Liver (tissue), 9 donors: ENCODE results near the gene TTC7B. TPM values are rescaled to one million over a fixed set of nuclear protein-coding genes. Genes with fewer than 3 reads are reported as not detected.

ENCODE experiments used
- DNase-seq: peaks from one replicate; pipeline ENCODE4 v3.0.0-alpha.2; 2017; ENCODE audit warnings: low spot score
- H3K27ac ChIP-seq, 2 donors: one replicate each; pipeline ENCODE4 v1.7.0; 2013; ENCODE audit warnings: inconsistent platforms in 2 of 2, low read length in 2 of 2, control low read depth in 1 of 2, low read depth in 1 of 2, mild to moderate bottlenecking in 1 of 2
- H3K27me3 ChIP-seq, 4 donors: one replicate each; pipeline versions ENCODE4 v1.6.1 to v1.7.0; 2013; ENCODE audit warnings: low read length in 3 of 4, inconsistent platforms in 1 of 4, mild to moderate bottlenecking in 1 of 4, moderate library complexity in 1 of 4; ENCODE audit not compliant: control insufficient read depth in 4 of 4, insufficient read depth in 4 of 4
- H3K36me3 ChIP-seq, 4 donors: one replicate each; pipeline versions ENCODE4 v1.6.1 to v1.7.0; 2013; ENCODE audit warnings: low read length in 3 of 4, mild to moderate bottlenecking in 3 of 4, low read depth in 1 of 4, moderate library complexity in 1 of 4; ENCODE audit not compliant: control insufficient read depth in 4 of 4, insufficient read depth in 3 of 4
- H3K4me1 ChIP-seq, 4 donors: one replicate each; pipeline versions ENCODE4 v1.6.1 to v1.7.0; 2013; ENCODE audit warnings: low read length in 3 of 4, mild to moderate bottlenecking in 3 of 4, moderate library complexity in 1 of 4; ENCODE audit not compliant: control insufficient read depth in 4 of 4, insufficient read depth in 4 of 4
- H3K4me3 ChIP-seq, 3 donors: one replicate each; pipeline versions ENCODE4 v1.6.1 to v1.7.0; 2013; ENCODE audit warnings: low read length in 3 of 3, control low read depth in 1 of 3, low read depth in 1 of 3, mild to moderate bottlenecking in 1 of 3
- H3K9ac ChIP-seq, 2 donors: one replicate each; pipeline ENCODE4 v1.7.0; 2013; ENCODE audit warnings: low read length in 2 of 2, mild to moderate bottlenecking in 2 of 2, moderate library complexity in 2 of 2, control low read depth in 1 of 2, low read depth in 1 of 2
- H3K9me3 ChIP-seq, 4 donors: one replicate each; pipeline versions ENCODE4 v1.6.1 to v1.7.0; 2013; ENCODE audit warnings: low read length in 3 of 4; ENCODE audit not compliant: control insufficient read depth in 4 of 4
- EGR1 ChIP-seq, 2 donors: IDR thresholded peaks; 2 replicates each; pipeline ENCODE4 v1.6.1; 2016 to 2018; ENCODE audit warnings: antibody characterized with exemption in 2 of 2, low read depth in 2 of 2
- FOXA1 ChIP-seq: IDR thresholded peaks from 2 replicates; pipeline ENCODE4 v1.6.1; 2016; ENCODE audit warnings: antibody characterized with exemption
- FOXA2 ChIP-seq: IDR thresholded peaks from 2 replicates; pipeline ENCODE4 v1.6.1; 2016; ENCODE audit warnings: antibody characterized with exemption
- GABPA ChIP-seq, 2 donors: IDR thresholded peaks in 1 of 2; conservative IDR thresholded peaks in 1 of 2; 2 replicates each; pipeline ENCODE4 v1.6.1; 2016; ENCODE audit warnings: antibody characterized with exemption in 2 of 2, mild to moderate bottlenecking in 1 of 2, moderate library complexity in 1 of 2
- HNF4A ChIP-seq, 2 donors: conservative IDR thresholded peaks; 2 replicates each; pipeline ENCODE4 v1.6.1; 2016; ENCODE audit warnings: antibody characterized with exemption in 2 of 2, mild to moderate bottlenecking in 2 of 2
- HNF4G ChIP-seq: IDR thresholded peaks from 2 replicates; pipeline ENCODE4 v1.6.1; 2016; ENCODE audit warnings: antibody characterized with exemption
- JUND ChIP-seq, 2 donors: IDR thresholded peaks; 2 replicates each; pipeline ENCODE4 v1.6.1; 2016; ENCODE audit warnings: antibody characterized with exemption in 2 of 2
- RAD21 ChIP-seq, 2 donors: IDR thresholded peaks; 2 replicates each; pipeline ENCODE4 v1.6.1; 2016; ENCODE audit warnings: antibody characterized with exemption in 2 of 2, mild to moderate bottlenecking in 2 of 2
- RXRA ChIP-seq, 2 donors: IDR thresholded peaks; 2 replicates each; pipeline ENCODE4 v1.6.1; 2017 to 2018; ENCODE audit warnings: antibody characterized with exemption in 2 of 2, mild to moderate bottlenecking in 1 of 2
- SP1 ChIP-seq: IDR thresholded peaks from 2 replicates; pipeline ENCODE4 v1.6.1; 2018; ENCODE audit warnings: antibody characterized with exemption, mild to moderate bottlenecking
- TAF1 ChIP-seq: conservative IDR thresholded peaks from 2 replicates; pipeline ENCODE4 v1.6.1; 2016; ENCODE audit warnings: antibody characterized with exemption, mild to moderate bottlenecking
- YY1 ChIP-seq: IDR thresholded peaks from 2 replicates; pipeline ENCODE4 v1.6.1; 2016; ENCODE audit warnings: antibody characterized with exemption, mild to moderate bottlenecking
- WGBS: extraction: QIAGEN DNeasy Blood & Tissue Kit; methylation state at CpG from one replicate; pipeline ENCODE4 v1.1.7; 2013; 5-methylcytosine and 5-hydroxymethylcytosine counted together
- polyA plus RNA-seq, 2 donors: library from polyadenylated mRNA; stranded (reverse) in 1 of 2; unstranded in 1 of 2; fragments of 200-250 nt in 1 of 2; fragments of >200 nt in 1 of 2; fragmentation: Nextera tagmentation in 1 of 2; extraction: Ambion mirVana in 1 of 2; gene quantifications; one replicate each; pipeline versions ENCODE4 v1.2.1 to v1.2.3, GENCODE V29; 2013 to 2015
- total RNA-seq, 2 donors: library from RNA; depleted of rRNA; stranded (reverse); fragments of >200 nt; gene quantifications; one replicate each; pipeline ENCODE4 v1.2.3, GENCODE V29; 2014
- TF ChIP-seq, protein P1 (sequence below): IDR thresholded peaks from 2 replicates; pipeline ENCODE4 v1.6.1; 2016; ENCODE audit warnings: antibody characterized with exemption
- TF ChIP-seq, protein P2 (sequence below): IDR thresholded peaks from 2 replicates; pipeline ENCODE4 v1.6.1; 2016; ENCODE audit warnings: antibody characterized with exemption
- TF ChIP-seq, protein P3 (sequence below): IDR thresholded peaks from 2 replicates; pipeline ENCODE4 v1.6.1; 2016; ENCODE audit warnings: antibody characterized with exemption
- TF ChIP-seq, protein P4 (sequence below): fragments of 150-350 bp; IDR thresholded peaks from 2 replicates; pipeline ENCODE4 v1.5.1; 2017; ENCODE audit warnings: improper control_type of control experiment, low read depth, low read length; ENCODE audit not compliant: missing input control
- TF ChIP-seq, protein P5 (sequence below): IDR thresholded peaks from 2 replicates; pipeline ENCODE4 v1.6.1; 2016; ENCODE audit warnings: antibody characterized with exemption, mild to moderate bottlenecking
- donor health status: healthy.
- donor health status: healthy.
- donor health status: healthy.
- donor health status: healthy.
- donor health status: healthy.

TTC7B gene
- total and polyA plus RNA-seq, 4 donors: 9.1 to 31.0 (median 12.5) TPM

DNA sequence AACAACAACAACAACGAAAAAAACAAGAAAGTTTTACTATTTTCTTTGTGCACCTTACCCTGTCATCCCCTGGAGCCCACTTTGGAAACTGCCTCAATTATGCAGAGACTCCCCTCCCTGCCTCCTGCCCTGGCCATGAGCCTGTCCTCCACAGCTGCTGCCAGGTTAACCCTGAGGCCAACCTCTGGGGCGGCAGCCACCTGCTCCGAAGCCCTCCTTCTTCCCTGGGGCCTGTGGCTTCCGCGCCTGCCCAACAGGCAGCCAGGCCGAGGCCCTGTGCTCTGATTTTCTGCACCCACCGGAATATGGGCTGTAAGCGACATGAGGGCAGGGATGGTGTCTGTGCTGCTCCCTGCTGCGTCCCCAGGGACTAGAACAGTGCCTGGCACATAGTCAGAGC, 236.4 kb downstream of the TTC7B start:
- Histone ChIP-seq H3K9me3 (no peaks in the 10 kb centered on the region), H3K27ac (no peak overlapping the region), H3K4me1 (no peaks in the 10 kb centered on the region), H3K36me3 (peaks cover 2 to 20% (median 9%) of the 10 kb centered on the region in 4 donors), H3K4me3 (no peak overlapping the region), H3K9ac (no peak overlapping the region), H3K27me3 (no peaks in the 10 kb centered on the region)
- TF ChIP-seq RAD21 (IDR thresholded peaks at IDR 0.05): no peak
- TF ChIP-seq TAF1: no peak
- TF ChIP-seq, protein P1, sequence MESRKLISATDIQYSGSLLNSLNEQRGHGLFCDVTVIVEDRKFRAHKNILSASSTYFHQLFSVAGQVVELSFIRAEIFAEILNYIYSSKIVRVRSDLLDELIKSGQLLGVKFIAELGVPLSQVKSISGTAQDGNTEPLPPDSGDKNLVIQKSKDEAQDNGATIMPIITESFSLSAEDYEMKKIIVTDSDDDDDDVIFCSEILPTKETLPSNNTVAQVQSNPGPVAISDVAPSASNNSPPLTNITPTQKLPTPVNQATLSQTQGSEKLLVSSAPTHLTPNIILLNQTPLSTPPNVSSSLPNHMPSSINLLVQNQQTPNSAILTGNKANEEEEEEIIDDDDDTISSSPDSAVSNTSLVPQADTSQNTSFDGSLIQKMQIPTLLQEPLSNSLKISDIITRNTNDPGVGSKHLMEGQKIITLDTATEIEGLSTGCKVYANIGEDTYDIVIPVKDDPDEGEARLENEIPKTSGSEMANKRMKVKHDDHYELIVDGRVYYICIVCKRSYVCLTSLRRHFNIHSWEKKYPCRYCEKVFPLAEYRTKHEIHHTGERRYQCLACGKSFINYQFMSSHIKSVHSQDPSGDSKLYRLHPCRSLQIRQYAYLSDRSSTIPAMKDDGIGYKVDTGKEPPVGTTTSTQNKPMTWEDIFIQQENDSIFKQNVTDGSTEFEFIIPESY: no peak
- no peak for TF ChIP-seq GABPA (IDR thresholded peaks at IDR 0.05 in 1 of 2, conservative IDR thresholded peaks at IDR 0.05 in 1 of 2)
- TF ChIP-seq EGR1 (IDR thresholded peaks at IDR 0.05; ENCODE audit: low read depth in 2 of 2): no peak
- TF ChIP-seq JUND (IDR thresholded peaks at IDR 0.05): no peak
- TF ChIP-seq, protein P2, sequence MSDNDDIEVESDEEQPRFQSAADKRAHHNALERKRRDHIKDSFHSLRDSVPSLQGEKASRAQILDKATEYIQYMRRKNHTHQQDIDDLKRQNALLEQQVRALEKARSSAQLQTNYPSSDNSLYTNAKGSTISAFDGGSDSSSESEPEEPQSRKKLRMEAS: no peak
- TF ChIP-seq FOXA1: no peak
- no peak for TF ChIP-seq FOXA2
- WGBS: 97% methylated on average over 9 of the region's 9 CpGs
- DNase-seq: no peak

DNA sequence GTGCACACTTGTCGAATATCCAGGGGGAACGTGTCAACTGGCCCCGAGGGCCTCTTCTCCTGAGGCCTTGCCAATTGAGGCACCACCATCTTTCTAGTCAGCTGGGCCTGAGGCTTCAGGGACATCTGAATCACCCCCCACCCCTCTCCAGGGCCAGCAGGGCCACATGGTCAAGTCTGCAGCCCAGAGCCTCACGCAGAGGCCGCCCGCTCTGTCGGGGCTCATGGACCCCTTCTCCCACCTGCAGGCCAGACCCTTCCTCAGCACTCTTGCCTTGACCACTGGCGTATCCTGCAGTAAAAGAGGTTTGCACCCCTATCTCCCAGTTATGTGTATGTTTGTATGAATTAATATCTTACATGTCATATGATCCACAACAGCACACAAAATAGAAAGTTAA, 237.1 kb downstream of the TTC7B start:
- Histone ChIP-seq H3K27ac (no peak overlapping the region), H3K27me3 (no peaks in the 10 kb centered on the region), H3K36me3 (peaks cover 2 to 20% (median 9%) of the 10 kb centered on the region in 4 donors), H3K9ac (no peak overlapping the region), H3K9me3 (no peaks in the 10 kb centered on the region), H3K4me3 (no peak overlapping the region), H3K4me1 (no peaks in the 10 kb centered on the region)
- 96% methylated on average over 8 of the region's 8 CpGs for WGBS
- no peak for DNase-seq
- TF ChIP-seq, protein P1: no peak
- TF ChIP-seq FOXA1: no peak
- TF ChIP-seq, protein P2: no peak
- no peak for TF ChIP-seq JUND (IDR thresholded peaks at IDR 0.05)
- TF ChIP-seq RXRA (IDR thresholded peaks at IDR 0.05): no peak
- TF ChIP-seq, protein P3, sequence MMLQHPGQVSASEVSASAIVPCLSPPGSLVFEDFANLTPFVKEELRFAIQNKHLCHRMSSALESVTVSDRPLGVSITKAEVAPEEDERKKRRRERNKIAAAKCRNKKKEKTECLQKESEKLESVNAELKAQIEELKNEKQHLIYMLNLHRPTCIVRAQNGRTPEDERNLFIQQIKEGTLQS: no peak
- no peak for TF ChIP-seq HNF4G
- no peak for TF ChIP-seq HNF4A (conservative IDR thresholded peaks at IDR 0.05)
- TF ChIP-seq, protein P4, sequence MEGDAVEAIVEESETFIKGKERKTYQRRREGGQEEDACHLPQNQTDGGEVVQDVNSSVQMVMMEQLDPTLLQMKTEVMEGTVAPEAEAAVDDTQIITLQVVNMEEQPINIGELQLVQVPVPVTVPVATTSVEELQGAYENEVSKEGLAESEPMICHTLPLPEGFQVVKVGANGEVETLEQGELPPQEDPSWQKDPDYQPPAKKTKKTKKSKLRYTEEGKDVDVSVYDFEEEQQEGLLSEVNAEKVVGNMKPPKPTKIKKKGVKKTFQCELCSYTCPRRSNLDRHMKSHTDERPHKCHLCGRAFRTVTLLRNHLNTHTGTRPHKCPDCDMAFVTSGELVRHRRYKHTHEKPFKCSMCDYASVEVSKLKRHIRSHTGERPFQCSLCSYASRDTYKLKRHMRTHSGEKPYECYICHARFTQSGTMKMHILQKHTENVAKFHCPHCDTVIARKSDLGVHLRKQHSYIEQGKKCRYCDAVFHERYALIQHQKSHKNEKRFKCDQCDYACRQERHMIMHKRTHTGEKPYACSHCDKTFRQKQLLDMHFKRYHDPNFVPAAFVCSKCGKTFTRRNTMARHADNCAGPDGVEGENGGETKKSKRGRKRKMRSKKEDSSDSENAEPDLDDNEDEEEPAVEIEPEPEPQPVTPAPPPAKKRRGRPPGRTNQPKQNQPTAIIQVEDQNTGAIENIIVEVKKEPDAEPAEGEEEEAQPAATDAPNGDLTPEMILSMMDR: no peak
- no peak for TF ChIP-seq GABPA (IDR thresholded peaks at IDR 0.05 in 1 of 2, conservative IDR thresholded peaks at IDR 0.05 in 1 of 2)
- no peak for TF ChIP-seq YY1
- TF ChIP-seq, protein P5, sequence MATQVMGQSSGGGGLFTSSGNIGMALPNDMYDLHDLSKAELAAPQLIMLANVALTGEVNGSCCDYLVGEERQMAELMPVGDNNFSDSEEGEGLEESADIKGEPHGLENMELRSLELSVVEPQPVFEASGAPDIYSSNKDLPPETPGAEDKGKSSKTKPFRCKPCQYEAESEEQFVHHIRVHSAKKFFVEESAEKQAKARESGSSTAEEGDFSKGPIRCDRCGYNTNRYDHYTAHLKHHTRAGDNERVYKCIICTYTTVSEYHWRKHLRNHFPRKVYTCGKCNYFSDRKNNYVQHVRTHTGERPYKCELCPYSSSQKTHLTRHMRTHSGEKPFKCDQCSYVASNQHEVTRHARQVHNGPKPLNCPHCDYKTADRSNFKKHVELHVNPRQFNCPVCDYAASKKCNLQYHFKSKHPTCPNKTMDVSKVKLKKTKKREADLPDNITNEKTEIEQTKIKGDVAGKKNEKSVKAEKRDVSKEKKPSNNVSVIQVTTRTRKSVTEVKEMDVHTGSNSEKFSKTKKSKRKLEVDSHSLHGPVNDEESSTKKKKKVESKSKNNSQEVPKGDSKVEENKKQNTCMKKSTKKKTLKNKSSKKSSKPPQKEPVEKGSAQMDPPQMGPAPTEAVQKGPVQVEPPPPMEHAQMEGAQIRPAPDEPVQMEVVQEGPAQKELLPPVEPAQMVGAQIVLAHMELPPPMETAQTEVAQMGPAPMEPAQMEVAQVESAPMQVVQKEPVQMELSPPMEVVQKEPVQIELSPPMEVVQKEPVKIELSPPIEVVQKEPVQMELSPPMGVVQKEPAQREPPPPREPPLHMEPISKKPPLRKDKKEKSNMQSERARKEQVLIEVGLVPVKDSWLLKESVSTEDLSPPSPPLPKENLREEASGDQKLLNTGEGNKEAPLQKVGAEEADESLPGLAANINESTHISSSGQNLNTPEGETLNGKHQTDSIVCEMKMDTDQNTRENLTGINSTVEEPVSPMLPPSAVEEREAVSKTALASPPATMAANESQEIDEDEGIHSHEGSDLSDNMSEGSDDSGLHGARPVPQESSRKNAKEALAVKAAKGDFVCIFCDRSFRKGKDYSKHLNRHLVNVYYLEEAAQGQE: no peak
- TF ChIP-seq EGR1 (IDR thresholded peaks at IDR 0.05; ENCODE audit: low read depth in 2 of 2): no peak
- no peak for TF ChIP-seq SP1
